ENCODE results near the gene TPRG1L.

DNA sequence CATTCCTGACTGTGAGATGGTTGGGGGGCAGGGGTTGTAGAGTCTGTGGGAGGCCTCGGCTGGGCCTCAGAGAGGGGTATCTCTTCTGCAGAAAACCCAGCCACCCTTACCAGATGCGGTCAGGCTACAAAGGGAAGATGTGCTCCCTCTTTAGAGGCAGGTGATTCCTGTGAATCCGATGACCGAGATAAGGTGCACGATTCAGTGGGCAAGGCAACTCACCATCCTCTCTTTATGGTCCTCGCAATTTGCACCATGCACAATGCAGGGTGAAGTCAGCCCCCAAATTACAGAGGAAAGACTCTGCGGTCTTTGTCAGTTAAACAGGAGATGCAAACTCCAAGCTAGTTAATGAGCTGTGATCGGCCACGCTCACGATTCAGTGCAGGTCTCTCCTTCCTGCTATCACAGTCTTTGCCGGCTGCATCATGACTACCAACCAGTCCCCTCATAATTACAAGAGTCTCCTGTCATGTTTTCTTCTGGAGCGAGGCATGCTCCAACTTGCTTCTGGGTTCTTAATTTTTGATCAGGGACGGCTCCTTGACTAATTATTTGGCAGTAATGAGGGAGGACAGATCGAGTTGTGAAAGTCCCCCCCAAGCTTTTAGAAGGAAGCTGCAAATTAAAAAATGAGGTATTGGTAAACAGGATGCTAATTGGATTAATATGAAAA lies 40.0 kb downstream of the TPRG1L start:
- TF ChIP-seq CTCF (IDR thresholded peaks at IDR 0.05; ENCODE audit: insufficient read depth, low read length, poor library complexity, severe bottlenecking) (no peak), EZH2phosphoT487 (conservative IDR thresholded peaks at IDR 0.05; ENCODE audit: low read length) (no peak)

Data from SU-DHL-6 (cell line).